ENCODE measurements around the gene CRACR2A. TPM values are rescaled to one million over a fixed set of nuclear protein-coding genes. Genes with fewer than 3 reads are reported as not detected.

Gene CRACR2A
- total RNA-seq, 1 donor from 2014 or later, result 4.4 TPM

GRCh38 chr12:3752096-3752709 lies 706 bp downstream of the CRACR2A start:
- H3K27ac ChIP-seq, result peak overlapping the region; percentile 37
- H3K36me3 ChIP-seq, result no peaks in the 10 kb centered on the region
- peak overlapping the region; percentile 47 to 49 for H3K4me3 ChIP-seq
- intact Hi-C loops (cut with DNase I), result no loop called here
- no peaks in the 10 kb centered on the region for H3K9me3 ChIP-seq
- no peaks in the 10 kb centered on the region for H3K27me3 ChIP-seq
- peak; percentile 79 to 89 for DNase-seq (ENCODE audit: extremely low spot score in 2 of 2)
- TF ChIP-seq CTCF (IDR thresholded peaks at IDR 0.05) (no peak), POLR2AphosphoS5 (IDR thresholded peaks at IDR 0.05; ENCODE audit: insufficient read depth in 1 of 2, low read depth in 1 of 2) (no peak)
- H3K4me1 ChIP-seq, result peaks cover 23% of the 10 kb centered on the region

- intact Hi-C loops (cut with DNase I), result no loop called here
- peak overlapping the region; percentile 47 to 49 for H3K4me3 ChIP-seq
- DNase-seq (ENCODE audit: extremely low spot score in 2 of 2), result peak; percentile 77 to 84
- peaks cover 23% of the 10 kb centered on the region for H3K4me1 ChIP-seq
- H3K9me3 ChIP-seq, result no peaks in the 10 kb centered on the region
- TF ChIP-seq CTCF (IDR thresholded peaks at IDR 0.05), result no peak
- no peak for TF ChIP-seq POLR2A (IDR thresholded peaks at IDR 0.05)
- no peak for TF ChIP-seq POLR2AphosphoS5 (IDR thresholded peaks at IDR 0.05; ENCODE audit: insufficient read depth in 1 of 2, low read depth in 1 of 2)
- H3K27ac ChIP-seq, result no peak overlapping the region
- H3K36me3 ChIP-seq, result no peaks in the 10 kb centered on the region
- no peaks in the 10 kb centered on the region for H3K27me3 ChIP-seq
Observed at GRCh38 chr12:3751151-3752095, 1.5 kb downstream of the CRACR2A start.

- Histone ChIP-seq H3K36me3 (no peaks in the 10 kb centered on the region), H3K9me3 (no peaks in the 10 kb centered on the region), H3K27ac (no peak overlapping the region), H3K27me3 (no peaks in the 10 kb centered on the region), H3K4me1 (peaks cover 23% of the 10 kb centered on the region), H3K4me3 (no peak overlapping the region)
- TF ChIP-seq CTCF (IDR thresholded peaks at IDR 0.05), result no peak
- TF ChIP-seq POLR2A (IDR thresholded peaks at IDR 0.05), result no peak
- no peak for TF ChIP-seq POLR2AphosphoS5 (IDR thresholded peaks at IDR 0.05; ENCODE audit: insufficient read depth in 1 of 2, low read depth in 1 of 2)
- DNase-seq (ENCODE audit: extremely low spot score in 2 of 2), result peak; percentile 47 to 94
- intact Hi-C loops (cut with DNase I), result no loop called here
Observed at GRCh38 chr12:3750616-3751015, 2.3 kb downstream of the CRACR2A start.

- Histone ChIP-seq H3K36me3 (no peaks in the 10 kb centered on the region), H3K9me3 (no peaks in the 10 kb centered on the region), H3K4me1 (peaks cover 17% of the 10 kb centered on the region), H3K27me3 (no peaks in the 10 kb centered on the region), H3K4me3 (no peak overlapping the region), H3K27ac (no peak overlapping the region)
- DNase-seq (ENCODE audit: extremely low spot score in 2 of 2), result peak; percentile 43 to 49
- TF ChIP-seq POLR2AphosphoS5 (IDR thresholded peaks at IDR 0.05; ENCODE audit: insufficient read depth in 1 of 2, low read depth in 1 of 2) (no peak), POLR2A (IDR thresholded peaks at IDR 0.05) (no peak), CTCF (IDR thresholded peaks at IDR 0.05) (no peak)
- intact Hi-C loops (cut with DNase I), result no loop called here
Observed at GRCh38 chr12:3748620-3749019, 4.3 kb downstream of the CRACR2A start.
